Liver (tissue), 9 donors: ENCODE results near the gene PGPEP1. TPM values are rescaled to one million over a fixed set of nuclear protein-coding genes. Genes with fewer than 3 reads are reported as not detected.

Experiments
- DNase-seq: peaks from one replicate; pipeline ENCODE4 v3.0.0-alpha.2; 2017; ENCODE audit warnings: low spot score
- H3K27ac ChIP-seq, 2 donors: one replicate each; pipeline ENCODE4 v1.7.0; 2013; ENCODE audit warnings: inconsistent platforms in 2 of 2, low read length in 2 of 2, control low read depth in 1 of 2, low read depth in 1 of 2, mild to moderate bottlenecking in 1 of 2
- H3K27me3 ChIP-seq, 4 donors: one replicate each; pipeline versions ENCODE4 v1.6.1 to v1.7.0; 2013; ENCODE audit warnings: low read length in 3 of 4, inconsistent platforms in 1 of 4, mild to moderate bottlenecking in 1 of 4, moderate library complexity in 1 of 4; ENCODE audit not compliant: control insufficient read depth in 4 of 4, insufficient read depth in 4 of 4
- H3K36me3 ChIP-seq, 4 donors: one replicate each; pipeline versions ENCODE4 v1.6.1 to v1.7.0; 2013; ENCODE audit warnings: low read length in 3 of 4, mild to moderate bottlenecking in 3 of 4, low read depth in 1 of 4, moderate library complexity in 1 of 4; ENCODE audit not compliant: control insufficient read depth in 4 of 4, insufficient read depth in 3 of 4
- H3K4me1 ChIP-seq, 4 donors: one replicate each; pipeline versions ENCODE4 v1.6.1 to v1.7.0; 2013; ENCODE audit warnings: low read length in 3 of 4, mild to moderate bottlenecking in 3 of 4, moderate library complexity in 1 of 4; ENCODE audit not compliant: control insufficient read depth in 4 of 4, insufficient read depth in 4 of 4
- H3K4me3 ChIP-seq, 3 donors: one replicate each; pipeline versions ENCODE4 v1.6.1 to v1.7.0; 2013; ENCODE audit warnings: low read length in 3 of 3, control low read depth in 1 of 3, low read depth in 1 of 3, mild to moderate bottlenecking in 1 of 3
- H3K9ac ChIP-seq, 2 donors: one replicate each; pipeline ENCODE4 v1.7.0; 2013; ENCODE audit warnings: low read length in 2 of 2, mild to moderate bottlenecking in 2 of 2, moderate library complexity in 2 of 2, control low read depth in 1 of 2, low read depth in 1 of 2
- H3K9me3 ChIP-seq, 4 donors: one replicate each; pipeline versions ENCODE4 v1.6.1 to v1.7.0; 2013; ENCODE audit warnings: low read length in 3 of 4; ENCODE audit not compliant: control insufficient read depth in 4 of 4
- CTCF ChIP-seq: fragments of 150-350 bp; IDR thresholded peaks from 2 replicates; pipeline ENCODE4 v1.5.1; 2017; ENCODE audit warnings: improper control_type of control experiment, low read depth, low read length; ENCODE audit not compliant: missing input control
- EGR1 ChIP-seq, 2 donors: IDR thresholded peaks; 2 replicates each; pipeline ENCODE4 v1.6.1; 2016 to 2018; ENCODE audit warnings: antibody characterized with exemption in 2 of 2, low read depth in 2 of 2
- FOXA1 ChIP-seq: IDR thresholded peaks from 2 replicates; pipeline ENCODE4 v1.6.1; 2016; ENCODE audit warnings: antibody characterized with exemption
- FOXA2 ChIP-seq: IDR thresholded peaks from 2 replicates; pipeline ENCODE4 v1.6.1; 2016; ENCODE audit warnings: antibody characterized with exemption
- GABPA ChIP-seq, 2 donors: IDR thresholded peaks in 1 of 2; conservative IDR thresholded peaks in 1 of 2; 2 replicates each; pipeline ENCODE4 v1.6.1; 2016; ENCODE audit warnings: antibody characterized with exemption in 2 of 2, mild to moderate bottlenecking in 1 of 2, moderate library complexity in 1 of 2
- HNF4A ChIP-seq, 2 donors: conservative IDR thresholded peaks; 2 replicates each; pipeline ENCODE4 v1.6.1; 2016; ENCODE audit warnings: antibody characterized with exemption in 2 of 2, mild to moderate bottlenecking in 2 of 2
- HNF4G ChIP-seq: IDR thresholded peaks from 2 replicates; pipeline ENCODE4 v1.6.1; 2016; ENCODE audit warnings: antibody characterized with exemption
- JUND ChIP-seq, 2 donors: IDR thresholded peaks; 2 replicates each; pipeline ENCODE4 v1.6.1; 2016; ENCODE audit warnings: antibody characterized with exemption in 2 of 2
- NR2F2 ChIP-seq: IDR thresholded peaks from 2 replicates; pipeline ENCODE4 v1.6.1; 2016; ENCODE audit warnings: antibody characterized with exemption
- RAD21 ChIP-seq, 2 donors: IDR thresholded peaks; 2 replicates each; pipeline ENCODE4 v1.6.1; 2016; ENCODE audit warnings: antibody characterized with exemption in 2 of 2, mild to moderate bottlenecking in 2 of 2
- REST ChIP-seq: IDR thresholded peaks from 2 replicates; pipeline ENCODE4 v1.6.1; 2016; ENCODE audit warnings: antibody characterized with exemption, mild to moderate bottlenecking
- RXRA ChIP-seq, 2 donors: IDR thresholded peaks; 2 replicates each; pipeline ENCODE4 v1.6.1; 2017 to 2018; ENCODE audit warnings: antibody characterized with exemption in 2 of 2, mild to moderate bottlenecking in 1 of 2
- SP1 ChIP-seq: IDR thresholded peaks from 2 replicates; pipeline ENCODE4 v1.6.1; 2018; ENCODE audit warnings: antibody characterized with exemption, mild to moderate bottlenecking
- TAF1 ChIP-seq: conservative IDR thresholded peaks from 2 replicates; pipeline ENCODE4 v1.6.1; 2016; ENCODE audit warnings: antibody characterized with exemption, mild to moderate bottlenecking
- YY1 ChIP-seq: IDR thresholded peaks from 2 replicates; pipeline ENCODE4 v1.6.1; 2016; ENCODE audit warnings: antibody characterized with exemption, mild to moderate bottlenecking
- WGBS: extraction: QIAGEN DNeasy Blood & Tissue Kit; methylation state at CpG from one replicate; pipeline ENCODE4 v1.1.7; 2013; 5-methylcytosine and 5-hydroxymethylcytosine counted together
- polyA plus RNA-seq, 2 donors: library from polyadenylated mRNA; stranded (reverse) in 1 of 2; unstranded in 1 of 2; fragments of 200-250 nt in 1 of 2; fragments of >200 nt in 1 of 2; fragmentation: Nextera tagmentation in 1 of 2; extraction: Ambion mirVana in 1 of 2; gene quantifications; one replicate each; pipeline versions ENCODE4 v1.2.1 to v1.2.3, GENCODE V29; 2013 to 2015
- total RNA-seq, 2 donors: library from RNA; depleted of rRNA; stranded (reverse); fragments of >200 nt; gene quantifications; one replicate each; pipeline ENCODE4 v1.2.3, GENCODE V29; 2014
- TF ChIP-seq, protein P1 (sequence below): IDR thresholded peaks from 2 replicates; pipeline ENCODE4 v1.6.1; 2016; ENCODE audit warnings: antibody characterized with exemption
- TF ChIP-seq, protein P2 (sequence below): IDR thresholded peaks from 2 replicates; pipeline ENCODE4 v1.6.1; 2016; ENCODE audit warnings: antibody characterized with exemption
- donor health status: healthy.
- donor health status: healthy.
- donor health status: healthy.
- donor health status: healthy.
- donor health status: healthy.

Gene PGPEP1
- total and polyA plus RNA-seq, 4 donors, result 15.8 to 48.3 (median 26.2) TPM

DNA sequence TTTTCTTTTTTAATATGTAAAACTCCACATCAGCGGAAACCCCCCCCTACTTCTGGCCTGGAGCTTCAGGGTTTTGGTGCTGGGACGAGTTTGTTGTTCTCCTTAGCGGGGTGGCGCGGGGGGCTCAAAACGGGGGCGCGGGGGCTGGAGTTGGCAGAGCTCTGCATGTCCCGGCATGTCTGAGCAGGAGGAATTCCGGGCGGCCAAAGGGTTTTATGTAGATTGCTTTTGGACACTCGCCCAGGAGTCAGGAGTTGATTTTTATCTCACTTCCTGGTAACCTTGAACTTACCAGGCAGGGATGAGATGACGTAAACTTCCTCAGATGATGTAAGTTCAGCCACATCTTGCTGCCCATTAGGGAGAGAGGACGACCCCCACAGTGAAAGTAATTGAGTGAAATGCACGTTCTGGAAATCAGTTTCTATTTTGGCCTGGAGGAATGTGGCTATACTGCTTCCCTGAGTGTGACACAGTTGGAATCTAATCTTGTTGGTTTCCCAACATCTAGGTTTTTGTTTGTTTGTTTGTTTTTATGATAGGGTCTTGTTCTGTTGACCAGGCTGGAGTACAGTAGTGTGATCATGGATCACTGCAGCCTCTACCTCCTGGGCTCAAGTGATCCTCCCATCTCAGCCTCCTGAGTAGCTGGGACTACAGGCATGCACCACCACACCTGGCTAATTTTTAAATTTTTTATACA, 24.6 kb downstream of the PGPEP1 start (continued):
- TF ChIP-seq REST (no peak), YY1 (peak; percentile 20)

- TF ChIP-seq NR2F2, result no peak
- H3K4me1 ChIP-seq, result peaks cover 2 to 5% (median 3%) of the 10 kb centered on the region in 4 donors
- peaks cover 2 to 13% (median 8%) of the 10 kb centered on the region in 4 donors for H3K36me3 ChIP-seq
- DNase-seq, result no peak
- H3K27ac ChIP-seq, result peak overlapping the region; percentile 33 to 77
- 85% methylated on average over 2 of the region's 2 CpGs for whole genome bisulfite sequencing
- H3K27me3 ChIP-seq, result no peaks in the 10 kb centered on the region
- H3K9me3 ChIP-seq, result no peaks in the 10 kb centered on the region
- no peak overlapping the region for H3K4me3 ChIP-seq
- peak overlapping the region in 1 of 2 donors; percentile 31 for H3K9ac ChIP-seq
Observed at GRCh38 chr19:18366021-18366435, 25.6 kb downstream of the PGPEP1 start.

GRCh38 chr19:18368504-18369222, 28.3 kb downstream of the PGPEP1 start:
- Histone ChIP-seq H3K36me3 (peaks cover 0 to 3% (median 1%) of the 10 kb centered on the region in 4 donors), H3K9ac (no peak overlapping the region), H3K4me1 (peaks cover under 1 to 6% (median 3%) of the 10 kb centered on the region in 4 donors), H3K27ac (no peak overlapping the region), H3K9me3 (no peaks in the 10 kb centered on the region), H3K4me3 (no peak overlapping the region), H3K27me3 (no peaks in the 10 kb centered on the region)
- WGBS, result 85% methylated on average over 15 of the region's 15 CpGs
- DNase-seq, result no peak
- TF ChIP-seq HNF4G (no peak), JUND (IDR thresholded peaks at IDR 0.05) (no peak), REST (no peak), FOXA2 (no peak), FOXA1 (no peak), RAD21 (IDR thresholded peaks at IDR 0.05) (no peak), GABPA (IDR thresholded peaks at IDR 0.05 in 1 of 2, conservative IDR thresholded peaks at IDR 0.05 in 1 of 2) (no peak), TAF1 (no peak), SP1 (no peak), NR2F2 (no peak), YY1 (no peak), RXRA (IDR thresholded peaks at IDR 0.05) (no peak), HNF4A (conservative IDR thresholded peaks at IDR 0.05) (no peak), EGR1 (IDR thresholded peaks at IDR 0.05; ENCODE audit: low read depth in 2 of 2) (no peak), CTCF (no peak)
- TF ChIP-seq, protein P1, sequence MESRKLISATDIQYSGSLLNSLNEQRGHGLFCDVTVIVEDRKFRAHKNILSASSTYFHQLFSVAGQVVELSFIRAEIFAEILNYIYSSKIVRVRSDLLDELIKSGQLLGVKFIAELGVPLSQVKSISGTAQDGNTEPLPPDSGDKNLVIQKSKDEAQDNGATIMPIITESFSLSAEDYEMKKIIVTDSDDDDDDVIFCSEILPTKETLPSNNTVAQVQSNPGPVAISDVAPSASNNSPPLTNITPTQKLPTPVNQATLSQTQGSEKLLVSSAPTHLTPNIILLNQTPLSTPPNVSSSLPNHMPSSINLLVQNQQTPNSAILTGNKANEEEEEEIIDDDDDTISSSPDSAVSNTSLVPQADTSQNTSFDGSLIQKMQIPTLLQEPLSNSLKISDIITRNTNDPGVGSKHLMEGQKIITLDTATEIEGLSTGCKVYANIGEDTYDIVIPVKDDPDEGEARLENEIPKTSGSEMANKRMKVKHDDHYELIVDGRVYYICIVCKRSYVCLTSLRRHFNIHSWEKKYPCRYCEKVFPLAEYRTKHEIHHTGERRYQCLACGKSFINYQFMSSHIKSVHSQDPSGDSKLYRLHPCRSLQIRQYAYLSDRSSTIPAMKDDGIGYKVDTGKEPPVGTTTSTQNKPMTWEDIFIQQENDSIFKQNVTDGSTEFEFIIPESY, result no peak
- TF ChIP-seq, protein P2, sequence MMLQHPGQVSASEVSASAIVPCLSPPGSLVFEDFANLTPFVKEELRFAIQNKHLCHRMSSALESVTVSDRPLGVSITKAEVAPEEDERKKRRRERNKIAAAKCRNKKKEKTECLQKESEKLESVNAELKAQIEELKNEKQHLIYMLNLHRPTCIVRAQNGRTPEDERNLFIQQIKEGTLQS, result no peak
